Measurements from ENCODE around the gene AP1S3.

Gene AP1S3

DNA sequence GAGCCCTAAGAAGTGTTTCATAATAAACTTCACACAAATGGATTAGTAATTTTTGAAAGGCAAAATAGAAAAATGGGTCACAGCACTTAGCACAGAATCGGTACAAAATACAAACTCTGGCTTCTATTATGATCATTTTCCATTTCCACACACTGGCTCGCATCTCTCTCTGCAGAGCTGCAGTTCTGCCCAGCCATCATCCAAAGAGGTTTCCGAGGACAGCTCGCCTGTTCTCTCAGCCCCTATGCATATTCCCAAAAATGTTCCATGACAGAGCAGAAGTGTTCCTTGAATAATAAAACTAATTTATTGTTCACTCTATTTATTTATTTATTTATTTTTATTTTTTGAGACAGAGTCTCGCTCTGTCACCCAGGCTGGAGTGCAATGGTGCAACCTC, 115.6 kb downstream of the AP1S3 start:
- TF ChIP-seq, protein P1, sequence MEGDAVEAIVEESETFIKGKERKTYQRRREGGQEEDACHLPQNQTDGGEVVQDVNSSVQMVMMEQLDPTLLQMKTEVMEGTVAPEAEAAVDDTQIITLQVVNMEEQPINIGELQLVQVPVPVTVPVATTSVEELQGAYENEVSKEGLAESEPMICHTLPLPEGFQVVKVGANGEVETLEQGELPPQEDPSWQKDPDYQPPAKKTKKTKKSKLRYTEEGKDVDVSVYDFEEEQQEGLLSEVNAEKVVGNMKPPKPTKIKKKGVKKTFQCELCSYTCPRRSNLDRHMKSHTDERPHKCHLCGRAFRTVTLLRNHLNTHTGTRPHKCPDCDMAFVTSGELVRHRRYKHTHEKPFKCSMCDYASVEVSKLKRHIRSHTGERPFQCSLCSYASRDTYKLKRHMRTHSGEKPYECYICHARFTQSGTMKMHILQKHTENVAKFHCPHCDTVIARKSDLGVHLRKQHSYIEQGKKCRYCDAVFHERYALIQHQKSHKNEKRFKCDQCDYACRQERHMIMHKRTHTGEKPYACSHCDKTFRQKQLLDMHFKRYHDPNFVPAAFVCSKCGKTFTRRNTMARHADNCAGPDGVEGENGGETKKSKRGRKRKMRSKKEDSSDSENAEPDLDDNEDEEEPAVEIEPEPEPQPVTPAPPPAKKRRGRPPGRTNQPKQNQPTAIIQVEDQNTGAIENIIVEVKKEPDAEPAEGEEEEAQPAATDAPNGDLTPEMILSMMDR (IDR thresholded peaks at IDR 0.05) = no peak
- Histone ChIP-seq H3K9me3 (no peaks in the 10 kb centered on the region), H3K4me3 (ENCODE audit: low read depth in 1 of 2, low read length in 1 of 2) (no peak overlapping the region), H3K36me3 (no peaks in the 10 kb centered on the region), H3K27me3 (peaks cover 5% of the 10 kb centered on the region), H3K4me1 (ENCODE audit: control insufficient read depth in 1 of 2, insufficient read depth in 1 of 2, low read depth in 1 of 2, low read length in 1 of 2) (no peaks in the 10 kb centered on the region), H3K27ac (no peak overlapping the region)

DNA sequence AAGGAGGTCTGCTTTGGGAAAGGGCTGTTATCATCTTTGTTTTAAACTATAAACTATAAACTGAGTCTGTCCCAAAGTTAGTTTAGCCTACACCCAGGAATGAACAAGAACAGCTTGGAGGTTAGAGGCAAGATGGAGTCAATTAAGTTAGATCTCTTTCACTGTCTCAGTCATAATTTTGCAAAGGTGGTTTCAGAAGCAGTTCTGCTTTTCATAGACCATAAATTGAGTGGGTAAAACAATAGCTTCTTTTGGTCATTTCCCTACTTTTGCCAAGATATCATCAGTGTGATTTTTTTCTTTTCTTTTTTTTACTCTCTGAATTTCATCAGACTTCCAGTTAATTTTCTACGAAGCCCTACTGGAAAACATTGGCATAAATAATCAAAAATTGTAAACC, 117.0 kb downstream of the AP1S3 start:
- TF ChIP-seq, protein P1 (IDR thresholded peaks at IDR 0.05) = no peak
- peaks cover 5% of the 10 kb centered on the region for H3K27me3 ChIP-seq
- no peaks in the 10 kb centered on the region for H3K9me3 ChIP-seq
- H3K4me1 ChIP-seq (ENCODE audit: control insufficient read depth in 1 of 2, insufficient read depth in 1 of 2, low read depth in 1 of 2, low read length in 1 of 2) = no peaks in the 10 kb centered on the region
- H3K36me3 ChIP-seq = no peaks in the 10 kb centered on the region
- no peak overlapping the region for H3K27ac ChIP-seq
- H3K4me3 ChIP-seq (ENCODE audit: low read depth in 1 of 2, low read length in 1 of 2) = no peak overlapping the region

DNA sequence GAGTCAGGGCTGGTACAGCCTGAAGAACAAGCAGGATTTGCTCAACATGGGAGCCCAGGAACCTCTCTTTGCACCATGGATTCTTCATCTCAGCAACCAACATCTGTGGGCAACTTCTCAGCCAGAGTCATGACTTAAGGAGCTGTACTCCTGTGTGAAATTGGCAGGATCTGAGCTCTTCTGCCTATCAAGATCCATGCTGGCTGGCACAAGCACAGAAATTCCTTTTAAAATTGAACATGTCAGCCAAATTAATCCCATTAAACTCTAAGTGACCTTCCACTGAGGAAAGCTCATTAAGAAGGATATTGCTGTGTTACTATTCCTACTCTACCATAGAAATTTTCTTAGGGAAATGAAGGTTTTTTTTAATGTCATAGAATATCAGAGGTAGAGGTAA, 124.7 kb downstream of the AP1S3 start:
- H3K27ac ChIP-seq = no peak overlapping the region
- TF ChIP-seq, protein P1 (IDR thresholded peaks at IDR 0.05) = no peak
- H3K4me3 ChIP-seq (ENCODE audit: low read depth in 1 of 2, low read length in 1 of 2) = no peak overlapping the region
- H3K9me3 ChIP-seq = no peaks in the 10 kb centered on the region
- peaks cover 8% of the 10 kb centered on the region for H3K27me3 ChIP-seq
- H3K4me1 ChIP-seq (ENCODE audit: control insufficient read depth in 1 of 2, insufficient read depth in 1 of 2, low read depth in 1 of 2, low read length in 1 of 2) = no peaks in the 10 kb centered on the region
- H3K36me3 ChIP-seq = no peaks in the 10 kb centered on the region

DNA sequence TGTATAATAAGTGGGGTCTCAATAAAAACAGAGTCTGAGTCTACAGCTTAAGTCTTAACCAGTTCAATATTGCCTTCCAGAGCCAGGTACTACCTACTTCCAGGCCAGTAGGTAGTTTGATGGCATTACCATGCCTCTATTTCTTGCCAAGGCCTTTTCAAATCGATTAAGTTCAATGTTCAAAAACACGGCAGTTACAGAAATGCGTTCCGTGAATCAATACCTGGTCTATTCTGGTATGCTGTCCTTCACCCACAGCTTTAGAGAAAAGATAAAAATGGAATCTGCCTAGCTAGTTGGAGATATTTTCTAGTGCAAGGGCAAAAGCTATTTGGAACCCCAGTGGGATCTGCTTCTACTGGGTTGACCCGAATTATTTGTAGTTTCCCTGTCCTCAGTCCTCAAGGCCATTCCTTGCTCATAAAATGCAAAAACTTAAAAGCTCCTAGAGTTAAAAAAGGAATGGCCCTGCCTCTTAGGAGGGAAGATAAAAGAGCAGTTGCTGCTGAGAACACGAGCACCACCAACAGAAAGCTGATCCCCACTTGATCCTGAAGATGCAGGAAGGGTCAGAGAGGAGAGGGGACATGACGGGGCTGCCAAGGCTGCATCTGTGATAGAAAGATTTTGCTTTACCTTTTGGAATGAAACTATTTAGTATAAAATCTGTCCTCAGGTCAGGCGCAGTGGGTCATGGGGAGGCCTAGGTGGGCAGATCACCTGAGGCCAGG, 125.6 kb downstream of the AP1S3 start:
- H3K27ac ChIP-seq = no peak overlapping the region
- H3K4me1 ChIP-seq (ENCODE audit: control insufficient read depth in 1 of 2, insufficient read depth in 1 of 2, low read depth in 1 of 2, low read length in 1 of 2) = peaks cover 5 to 8% of the 10 kb centered on the region in 2 experiments
- TF ChIP-seq, protein P1 (IDR thresholded peaks at IDR 0.05) = no peak
- H3K9me3 ChIP-seq = no peaks in the 10 kb centered on the region
- no peak overlapping the region for H3K4me3 ChIP-seq (ENCODE audit: low read depth in 1 of 2, low read length in 1 of 2)
- no peaks in the 10 kb centered on the region for H3K36me3 ChIP-seq
- H3K27me3 ChIP-seq = peaks cover 8% of the 10 kb centered on the region

All from neutrophil (primary cell).